Type B pancreatic cell (in vitro differentiated cells): ENCODE data around the gene SOS2. TPM values are rescaled to one million over a fixed set of nuclear protein-coding genes. Genes with fewer than 3 reads are reported as not detected.

Experiments used
- DNase-seq: peaks from one replicate; pipeline ENCODE4 v3.0.0; 2021; ENCODE audit warnings: mixed read lengths; ENCODE audit not compliant: unreplicated experiment; ENCODE audit errors: extremely low spot score
- H3K27ac Mint-ChIP-seq: 2 replicates; pipeline ENCODE4 v1.8.0; 2021; ENCODE audit warnings: mild to moderate bottlenecking, mixed read lengths
- H3K27me3 Mint-ChIP-seq: 2 replicates; pipeline ENCODE4 v1.8.0; 2021; ENCODE audit warnings: mixed read lengths
- H3K36me3 Mint-ChIP-seq: 2 replicates; pipeline ENCODE4 v1.8.0; 2021; ENCODE audit warnings: mixed read lengths
- H3K4me1 Mint-ChIP-seq: one replicate; pipeline ENCODE4 v1.8.0; 2021; ENCODE audit warnings: mixed read lengths; ENCODE audit not compliant: unreplicated experiment
- H3K4me3 Mint-ChIP-seq: 2 replicates; pipeline ENCODE4 v1.8.0; 2021; ENCODE audit warnings: mild to moderate bottlenecking, mixed read lengths
- H3K9me3 Mint-ChIP-seq: 2 replicates; pipeline ENCODE4 v1.8.0; 2021; ENCODE audit warnings: mixed read lengths
- total RNA-seq: library from RNA; stranded (reverse); gene quantifications from 2 replicates; pipeline ENCODE4 v1.2.1, GENCODE V29; 2021; ENCODE audit warnings: low replicate concordance
- TF ChIP-seq, protein P1 (sequence below): fragments of 200-600 bp; sonication (generic); conservative IDR thresholded peaks from 2 replicates; pipeline ENCODE4 v1.5.0; 2021; ENCODE audit warnings: antibody characterized with exemption, mild to moderate bottlenecking

The SOS2 gene
- total RNA-seq, 1 donor from 2014 or later: 34.6 TPM

DNA sequence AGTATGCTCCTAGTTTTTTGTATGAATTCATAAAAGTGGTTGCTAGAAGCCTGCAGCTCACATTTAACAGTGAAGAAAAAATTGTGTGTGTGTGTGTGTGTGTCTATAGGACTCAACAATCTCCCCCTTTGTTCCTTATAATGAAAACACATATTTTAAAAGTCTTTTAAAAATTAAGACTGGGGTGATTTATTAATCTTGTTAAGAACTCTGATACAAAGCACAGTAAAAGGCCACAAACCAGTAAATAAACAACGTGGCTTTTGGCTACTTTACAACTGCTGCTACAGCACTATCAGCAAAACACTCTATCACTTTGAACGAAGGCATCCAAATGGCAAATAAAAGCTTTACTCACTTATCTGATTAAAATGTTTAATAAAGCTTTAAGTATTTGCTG, 114.4 kb downstream of the SOS2 start:
- Mint-ChIP-seq H3K4me3 (peak overlapping the region; percentile 98), H3K27ac (peak overlapping the region; percentile 97), H3K9me3 (no peaks in the 10 kb centered on the region), H3K4me1 (peaks cover 6% of the 10 kb centered on the region), H3K36me3 (peaks cover 21% of the 10 kb centered on the region), H3K27me3 (no peaks in the 10 kb centered on the region)
- no peak for DNase-seq
- TF ChIP-seq, protein P1, sequence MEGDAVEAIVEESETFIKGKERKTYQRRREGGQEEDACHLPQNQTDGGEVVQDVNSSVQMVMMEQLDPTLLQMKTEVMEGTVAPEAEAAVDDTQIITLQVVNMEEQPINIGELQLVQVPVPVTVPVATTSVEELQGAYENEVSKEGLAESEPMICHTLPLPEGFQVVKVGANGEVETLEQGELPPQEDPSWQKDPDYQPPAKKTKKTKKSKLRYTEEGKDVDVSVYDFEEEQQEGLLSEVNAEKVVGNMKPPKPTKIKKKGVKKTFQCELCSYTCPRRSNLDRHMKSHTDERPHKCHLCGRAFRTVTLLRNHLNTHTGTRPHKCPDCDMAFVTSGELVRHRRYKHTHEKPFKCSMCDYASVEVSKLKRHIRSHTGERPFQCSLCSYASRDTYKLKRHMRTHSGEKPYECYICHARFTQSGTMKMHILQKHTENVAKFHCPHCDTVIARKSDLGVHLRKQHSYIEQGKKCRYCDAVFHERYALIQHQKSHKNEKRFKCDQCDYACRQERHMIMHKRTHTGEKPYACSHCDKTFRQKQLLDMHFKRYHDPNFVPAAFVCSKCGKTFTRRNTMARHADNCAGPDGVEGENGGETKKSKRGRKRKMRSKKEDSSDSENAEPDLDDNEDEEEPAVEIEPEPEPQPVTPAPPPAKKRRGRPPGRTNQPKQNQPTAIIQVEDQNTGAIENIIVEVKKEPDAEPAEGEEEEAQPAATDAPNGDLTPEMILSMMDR: no peak

DNA sequence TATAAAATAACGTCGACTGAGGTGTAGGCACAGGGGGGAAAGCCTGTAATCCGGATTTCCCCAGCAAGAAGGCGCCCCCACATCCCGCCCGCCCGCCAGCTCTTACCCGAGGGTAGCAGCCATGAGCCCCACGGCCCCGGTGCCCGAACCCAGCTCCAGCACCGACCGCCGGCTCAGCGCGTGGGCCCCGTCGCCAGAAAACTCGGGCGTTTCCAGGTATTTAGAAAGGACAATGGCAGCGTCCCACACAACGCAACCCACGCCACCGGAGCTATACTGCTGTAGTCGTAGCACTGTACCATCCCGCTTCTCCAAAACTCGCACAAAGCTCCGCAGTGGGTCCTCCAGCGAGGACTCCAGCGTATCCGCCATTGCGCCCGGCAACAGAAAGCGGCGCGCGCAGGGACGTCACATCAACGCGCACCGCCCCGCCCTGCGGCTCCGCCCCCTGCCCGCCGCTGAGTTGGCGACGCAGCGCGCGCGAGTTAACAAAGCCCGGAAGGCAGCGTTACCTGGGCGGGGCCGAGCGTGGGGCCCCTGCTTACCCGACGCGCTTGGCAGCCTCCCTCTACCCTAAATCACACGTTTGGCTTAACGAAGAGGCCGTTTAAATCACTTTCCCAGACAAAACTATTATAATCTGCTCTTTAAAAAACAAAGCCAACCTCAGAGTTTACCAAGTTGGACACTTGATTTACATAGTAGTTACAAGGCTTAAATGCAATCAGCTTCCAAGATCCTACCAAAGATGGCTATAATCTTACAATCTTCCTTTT, 115.0 kb downstream of the SOS2 start, which contains the start of gene VCPKMT:
VCPKMT (minus strand) TSS at position 392 of the 776 bp plus-strand sequence; CDS start at position 372, 20 bp downstream.
- peak; percentile 95 for DNase-seq
- peaks cover 20% of the 10 kb centered on the region for H3K36me3 Mint-ChIP-seq
- H3K27ac Mint-ChIP-seq: peak within 1 kb of the TSS; percentile 97
- TF ChIP-seq, protein P1: no peak
- no peaks in the 10 kb centered on the region for H3K27me3 Mint-ChIP-seq
- H3K9me3 Mint-ChIP-seq: no peaks in the 10 kb centered on the region
- H3K4me3 Mint-ChIP-seq: peak within 1 kb of the TSS; percentile 98
- H3K4me1 Mint-ChIP-seq: peaks cover 6% of the 10 kb centered on the region

DNA sequence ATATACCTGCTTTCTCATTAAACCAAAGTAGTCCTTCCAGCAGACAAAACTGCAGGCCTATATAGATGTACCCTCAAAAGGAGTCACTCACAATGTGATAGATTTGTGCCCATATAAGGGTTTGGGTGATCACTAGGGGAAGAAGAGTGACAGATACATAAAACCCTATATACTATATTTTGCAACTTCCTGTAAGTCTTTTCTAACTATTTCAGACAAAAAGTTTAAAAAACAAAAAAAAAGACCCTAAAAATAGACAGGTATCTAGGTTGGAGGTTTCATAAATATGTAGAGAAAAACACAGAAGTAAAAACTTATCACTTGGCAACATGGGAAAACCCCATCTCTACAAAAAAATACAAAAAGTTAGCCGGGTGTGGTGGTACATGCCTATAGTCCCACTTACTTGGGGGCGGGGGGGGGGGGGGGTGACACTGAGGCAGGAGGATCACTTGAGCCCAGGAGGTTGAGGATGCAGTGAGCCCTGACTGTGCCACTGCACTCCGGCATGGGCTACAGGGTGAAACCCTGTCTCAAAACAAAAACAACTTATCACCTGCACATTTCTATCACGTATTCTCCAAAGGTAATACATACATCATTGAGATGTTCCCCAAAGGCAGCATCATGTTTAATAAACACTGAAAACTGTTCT, 117.9 kb downstream of the SOS2 start:
- Mint-ChIP-seq H3K27me3 (no peaks in the 10 kb centered on the region), H3K36me3 (peaks cover 33% of the 10 kb centered on the region), H3K4me3 (peak overlapping the region; percentile 53), H3K27ac (peak overlapping the region; percentile 22), H3K4me1 (peaks cover 6% of the 10 kb centered on the region), H3K9me3 (no peaks in the 10 kb centered on the region)
- TF ChIP-seq, protein P1: no peak
- DNase-seq: no peak

DNA sequence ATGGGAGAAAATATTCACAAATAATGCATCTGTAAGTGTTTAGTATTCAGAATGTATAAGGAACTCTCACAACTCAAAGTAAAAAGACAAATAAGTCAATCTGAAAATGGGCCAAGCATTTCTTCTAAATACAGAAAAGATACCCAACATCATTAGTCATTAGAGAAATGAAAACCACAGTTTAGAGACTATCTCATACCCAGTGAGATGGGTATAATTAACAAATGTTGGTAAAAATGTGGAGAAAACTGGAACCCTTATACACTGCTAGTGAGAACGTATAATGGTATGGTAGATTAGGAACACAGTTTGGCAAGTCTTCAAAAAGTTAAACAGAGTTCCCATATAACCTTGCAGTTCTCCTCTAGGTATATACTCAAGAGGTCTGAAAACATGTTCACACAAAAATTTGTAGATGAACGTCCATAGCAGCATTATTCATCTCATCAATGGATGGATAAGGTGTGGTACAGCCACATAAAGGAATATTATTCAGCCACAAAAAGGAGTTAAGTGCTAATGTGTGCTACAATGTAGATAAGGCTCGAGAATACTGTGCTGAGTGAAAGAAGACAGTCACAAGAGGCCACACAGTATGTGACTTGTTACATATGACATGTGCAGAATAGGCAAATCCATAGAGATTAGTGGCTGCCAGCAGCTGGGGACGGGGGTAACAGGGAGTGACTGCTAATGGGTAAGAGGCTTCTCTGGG, 120.9 kb downstream of the SOS2 start:
- Mint-ChIP-seq H3K4me1 (no peaks in the 10 kb centered on the region), H3K27ac (no peak overlapping the region), H3K36me3 (peaks cover 31% of the 10 kb centered on the region), H3K4me3 (no peak overlapping the region), H3K27me3 (no peaks in the 10 kb centered on the region), H3K9me3 (no peaks in the 10 kb centered on the region)
- no peak for DNase-seq
- TF ChIP-seq, protein P1: no peak

DNA sequence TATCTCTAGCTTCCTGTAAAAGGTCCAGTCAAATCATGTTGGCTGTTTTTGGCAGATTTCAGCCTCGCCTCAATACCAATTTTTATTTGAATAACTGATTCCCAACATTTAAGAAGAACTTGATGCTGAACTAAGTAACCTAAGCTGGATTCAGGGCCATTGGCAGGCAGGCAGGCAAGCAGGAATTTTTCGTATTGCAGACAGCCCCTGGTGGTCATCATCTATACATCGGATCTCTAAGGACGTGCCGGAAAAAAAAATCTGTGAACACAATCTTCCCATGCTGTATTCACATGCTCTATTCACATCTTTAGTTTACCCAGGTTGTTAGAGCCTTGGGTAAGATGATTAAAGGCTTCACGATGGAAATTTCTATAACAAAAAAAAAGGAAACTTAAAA, 122.0 kb downstream of the SOS2 start:
- Mint-ChIP-seq H3K27me3 (no peaks in the 10 kb centered on the region), H3K36me3 (peaks cover 30% of the 10 kb centered on the region), H3K4me3 (no peak overlapping the region), H3K4me1 (no peaks in the 10 kb centered on the region), H3K9me3 (no peaks in the 10 kb centered on the region), H3K27ac (no peak overlapping the region)
- DNase-seq: no peak
- TF ChIP-seq, protein P1: peak; percentile 71
